Activated CD8-positive, alpha-beta T cell treated with anti-CD3 and anti-CD28 coated beads for 36 hours (primary cell): ENCODE measurements around the gene ABCD4. TPM values are rescaled to one million over a fixed set of nuclear protein-coding genes. Genes with fewer than 3 reads are reported as not detected.

Experiments
- ATAC-seq: fragments of 200-7000 bp; cut with Tn5 transposase; one replicate; pipeline ENCODE4 v1.10.0; 2021; ENCODE audit warnings: mild to moderate bottlenecking, moderate library complexity
- CTCF ChIA-PET: fragments of 350-600 bp; sonication (Branson Sonifier 250); formaldehyde crosslinking; loops from one replicate; lab custom pipeline; 2021; ENCODE audit warnings: antibody characterized with exemption; lab: Charles Lee
- POLR2A ChIA-PET: fragments of 350-600 bp; sonication (Branson Sonifier 250); formaldehyde crosslinking; loops from one replicate; lab custom pipeline; 2021; ENCODE audit warnings: antibody characterized with exemption; lab: Charles Lee
- DNase-seq: peaks from one replicate; pipeline ENCODE4 v3.0.0-alpha.2; 2020
- H3K27ac Mint-ChIP-seq: one replicate; pipeline ENCODE4 v1.8.0; 2021; ENCODE audit warnings: mild to moderate bottlenecking, mixed read lengths
- H3K27me3 Mint-ChIP-seq: one replicate; pipeline ENCODE4 v1.8.0; 2021; ENCODE audit warnings: mixed read lengths
- H3K36me3 Mint-ChIP-seq: one replicate; pipeline ENCODE4 v1.8.0; 2021; ENCODE audit warnings: low read depth, mixed read lengths
- H3K4me1 Mint-ChIP-seq: one replicate; pipeline ENCODE4 v1.8.0; 2021; ENCODE audit warnings: low read depth, mixed read lengths
- H3K4me3 Mint-ChIP-seq: one replicate; pipeline ENCODE4 v1.8.0; 2021; ENCODE audit warnings: mild to moderate bottlenecking, moderate library complexity, mixed read lengths
- H3K9me3 Mint-ChIP-seq: one replicate; pipeline ENCODE4 v1.8.0; 2021; ENCODE audit warnings: mixed read lengths
- intact Hi-C: fragments of 100-400 bp; cut with micrococcal nuclease; formaldehyde crosslinking; loops from one replicate; pipeline ENCODE4 v1.10.0; 2022
- total RNA-seq, 2 experiments: library from RNA; stranded (reverse); gene quantifications; one replicate each; pipeline ENCODE4 v1.2.3, GENCODE V29; 2021
- TF ChIP-seq, protein P1 (sequence below): fragments of 200-600 bp; IDR thresholded peaks from one replicate; pipeline ENCODE4 v1.8.0; 2022; ENCODE audit warnings: antibody characterized with exemption, mild to moderate bottlenecking

The ABCD4 gene
- total RNA-seq, 2 experiments from 2014 or later, result 44.6 to 46.0 TPM

DNA sequence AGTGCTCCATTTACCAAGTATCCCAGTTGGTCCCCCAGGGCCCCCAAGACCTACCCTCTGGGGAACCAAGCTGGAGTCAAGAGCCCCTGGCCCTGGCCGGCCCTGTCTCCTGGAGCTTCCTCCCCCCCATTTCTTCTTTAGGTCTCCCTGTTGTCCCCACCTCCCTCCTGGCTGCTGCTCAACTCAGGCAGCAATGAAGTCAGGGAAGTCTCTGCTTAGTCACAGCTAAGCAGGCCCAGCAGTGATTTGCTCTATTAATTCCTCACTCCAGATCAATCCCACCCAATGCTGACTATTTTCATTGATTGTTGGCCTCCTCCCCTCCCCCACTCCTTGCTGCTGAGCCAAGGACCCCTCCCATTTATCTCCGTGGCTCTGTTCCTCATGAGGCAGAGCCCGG lies 35.1 kb downstream of the ABCD4 start:
- Mint-ChIP-seq H3K27me3 (peaks cover 5% of the 10 kb centered on the region), H3K36me3 (no peaks in the 10 kb centered on the region), H3K27ac (no peak overlapping the region), H3K9me3 (no peaks in the 10 kb centered on the region), H3K4me1 (no peaks in the 10 kb centered on the region), H3K4me3 (no peak overlapping the region)
- ChIA-PET POLR2A (interaction anchor here (0.7 kb wide), 1 partner anchor 10 kb away, joined by 3 read pairs; no protein-coding TSS in a partner anchor), CTCF (interaction anchor here (1.4 to 2.5 kb wide), 2 partner anchors 11 to 27 kb away, joined by 3 to 8 read pairs; no protein-coding TSS in a partner anchor)
- DNase-seq (no peak), ATAC-seq (no peak)
- TF ChIP-seq, protein P1, sequence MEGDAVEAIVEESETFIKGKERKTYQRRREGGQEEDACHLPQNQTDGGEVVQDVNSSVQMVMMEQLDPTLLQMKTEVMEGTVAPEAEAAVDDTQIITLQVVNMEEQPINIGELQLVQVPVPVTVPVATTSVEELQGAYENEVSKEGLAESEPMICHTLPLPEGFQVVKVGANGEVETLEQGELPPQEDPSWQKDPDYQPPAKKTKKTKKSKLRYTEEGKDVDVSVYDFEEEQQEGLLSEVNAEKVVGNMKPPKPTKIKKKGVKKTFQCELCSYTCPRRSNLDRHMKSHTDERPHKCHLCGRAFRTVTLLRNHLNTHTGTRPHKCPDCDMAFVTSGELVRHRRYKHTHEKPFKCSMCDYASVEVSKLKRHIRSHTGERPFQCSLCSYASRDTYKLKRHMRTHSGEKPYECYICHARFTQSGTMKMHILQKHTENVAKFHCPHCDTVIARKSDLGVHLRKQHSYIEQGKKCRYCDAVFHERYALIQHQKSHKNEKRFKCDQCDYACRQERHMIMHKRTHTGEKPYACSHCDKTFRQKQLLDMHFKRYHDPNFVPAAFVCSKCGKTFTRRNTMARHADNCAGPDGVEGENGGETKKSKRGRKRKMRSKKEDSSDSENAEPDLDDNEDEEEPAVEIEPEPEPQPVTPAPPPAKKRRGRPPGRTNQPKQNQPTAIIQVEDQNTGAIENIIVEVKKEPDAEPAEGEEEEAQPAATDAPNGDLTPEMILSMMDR, result no peak
- intact Hi-C loops, result no loop called here

DNA sequence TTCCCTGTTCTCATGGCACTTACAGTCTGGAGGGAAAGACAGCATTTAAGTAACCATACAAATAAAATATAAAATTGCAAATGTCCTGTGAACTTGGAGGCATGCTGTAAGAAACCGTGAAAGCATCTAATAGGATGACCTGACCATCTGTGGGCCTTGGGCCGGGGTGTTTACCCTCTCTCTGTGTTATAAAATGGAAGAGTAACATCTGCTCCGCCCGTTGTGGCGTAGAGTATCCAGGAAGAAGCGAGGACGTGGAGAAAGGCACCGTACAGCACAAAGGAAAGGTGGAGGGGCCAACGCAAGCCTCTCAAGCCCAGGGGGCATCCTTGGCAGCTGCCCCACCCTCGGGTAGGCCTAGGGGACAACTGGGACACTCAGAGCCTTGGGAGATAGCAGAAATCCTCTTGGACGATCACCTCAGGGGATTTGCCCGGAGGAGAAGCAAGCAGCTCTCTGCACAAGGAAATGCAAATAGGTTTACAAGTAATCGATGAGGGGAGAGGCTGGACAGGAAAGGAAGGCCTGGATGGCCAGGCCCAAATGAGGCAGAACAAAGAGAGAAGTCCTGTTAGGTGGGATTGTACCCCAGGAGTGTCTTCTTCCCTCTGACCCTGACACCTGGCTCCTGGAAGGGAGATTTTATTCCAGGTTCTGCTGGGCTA lies 37.3 kb downstream of the ABCD4 start:
- Mint-ChIP-seq H3K4me3 (no peak overlapping the region), H3K9me3 (no peaks in the 10 kb centered on the region), H3K27ac (no peak overlapping the region), H3K36me3 (no peaks in the 10 kb centered on the region), H3K27me3 (peaks cover 1% of the 10 kb centered on the region), H3K4me1 (no peaks in the 10 kb centered on the region)
- TF ChIP-seq, protein P1, result no peak
- intact Hi-C loops, result no loop called here
- ChIA-PET POLR2A (no interaction called here), CTCF (interaction anchor here (0.8 kb wide), 1 partner anchor 8 kb away, joined by 4 read pairs; no protein-coding TSS in a partner anchor)
- ATAC-seq (no peak), DNase-seq (no peak)

DNA sequence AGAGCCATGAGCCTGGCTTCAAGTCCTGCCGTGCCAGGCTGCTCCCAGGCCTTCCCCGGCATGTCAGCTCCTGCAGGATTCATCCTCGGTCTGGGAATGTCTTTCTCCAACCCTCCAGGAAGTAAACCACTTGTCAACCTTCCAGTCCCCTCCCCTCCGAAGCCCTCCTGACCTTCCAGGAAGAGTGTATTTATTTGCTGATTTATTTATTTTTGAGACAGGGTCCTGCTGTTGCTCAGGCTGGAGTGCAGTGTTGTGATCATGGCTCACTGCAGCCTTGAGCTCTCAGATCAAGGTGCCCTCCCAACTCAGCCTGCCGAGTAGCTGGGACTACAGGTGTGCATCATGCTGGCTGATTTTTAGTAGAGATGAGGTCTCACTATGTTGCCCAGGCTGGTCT lies 38.8 kb downstream of the ABCD4 start:
- ChIA-PET POLR2A (no interaction called here), CTCF (interaction anchor here (0.8 kb wide), 1 partner anchor 12 kb away, joined by 3 read pairs; no protein-coding TSS in a partner anchor)
- no peak overlapping the region for H3K4me3 Mint-ChIP-seq
- H3K4me1 Mint-ChIP-seq, result no peaks in the 10 kb centered on the region
- intact Hi-C loops, result no loop called here
- no peaks in the 10 kb centered on the region for H3K36me3 Mint-ChIP-seq
- H3K27ac Mint-ChIP-seq, result no peak overlapping the region
- no peak for ATAC-seq
- TF ChIP-seq, protein P1, result no peak
- no peak for DNase-seq
- peaks cover 2% of the 10 kb centered on the region for H3K27me3 Mint-ChIP-seq
- no peaks in the 10 kb centered on the region for H3K9me3 Mint-ChIP-seq

DNA sequence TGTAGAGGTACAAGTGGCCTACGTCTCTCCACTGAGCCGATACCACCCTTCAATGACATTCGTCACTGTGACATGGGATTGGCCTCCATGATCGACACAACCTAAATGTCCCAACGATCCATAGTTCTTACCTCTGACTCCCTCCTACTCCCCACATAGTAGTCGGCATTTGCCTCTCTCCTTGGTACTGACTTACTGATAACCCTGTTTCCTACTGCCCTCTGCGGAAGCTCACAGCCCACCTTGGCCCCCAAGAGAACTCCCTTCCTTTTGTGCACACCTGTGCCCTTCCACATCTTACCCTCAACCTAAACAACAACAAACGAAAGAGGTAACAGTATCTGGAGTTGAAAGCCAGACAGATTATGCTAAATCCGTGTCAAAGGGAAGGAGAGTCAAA lies 39.6 kb downstream of the ABCD4 start:
- no peak for ATAC-seq
- H3K4me3 Mint-ChIP-seq, result no peak overlapping the region
- TF ChIP-seq, protein P1, result no peak
- no peaks in the 10 kb centered on the region for H3K36me3 Mint-ChIP-seq
- ChIA-PET POLR2A (no interaction called here), CTCF (interaction anchor here (0.8 kb wide), 1 partner anchor 11 kb away, joined by 3 read pairs; no protein-coding TSS in a partner anchor)
- no peaks in the 10 kb centered on the region for H3K4me1 Mint-ChIP-seq
- no peak for DNase-seq
- H3K27ac Mint-ChIP-seq, result no peak overlapping the region
- intact Hi-C loops, result no loop called here
- peaks cover 5% of the 10 kb centered on the region for H3K27me3 Mint-ChIP-seq
- H3K9me3 Mint-ChIP-seq, result no peaks in the 10 kb centered on the region

DNA sequence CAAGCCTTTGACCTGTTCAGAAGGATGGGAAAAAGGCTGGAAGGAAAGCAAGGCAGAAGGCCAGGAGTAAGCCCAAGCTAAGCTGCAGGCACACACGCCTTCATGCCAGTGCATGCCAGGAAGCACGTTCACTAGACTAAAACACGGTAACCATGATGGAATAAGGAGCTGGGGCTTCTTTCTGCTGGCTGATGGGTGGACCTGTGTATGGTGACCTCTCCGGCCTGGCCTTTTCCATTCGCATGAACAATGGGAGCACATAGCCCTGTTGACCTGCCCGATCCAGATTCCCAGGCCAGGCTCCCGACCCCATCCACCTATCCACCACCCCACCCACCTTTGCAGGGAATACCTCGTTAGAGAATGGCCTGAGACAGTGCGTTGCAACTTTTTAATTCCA lies 40.7 kb downstream of the ABCD4 start:
- intact Hi-C loops, result no loop called here
- no peak overlapping the region for H3K27ac Mint-ChIP-seq
- H3K4me3 Mint-ChIP-seq, result no peak overlapping the region
- ATAC-seq (no peak), DNase-seq (no peak)
- TF ChIP-seq, protein P1, result no peak
- H3K9me3 Mint-ChIP-seq, result no peaks in the 10 kb centered on the region
- ChIA-PET POLR2A (no interaction called here), CTCF (no interaction called here)
- peaks cover 3% of the 10 kb centered on the region for H3K4me1 Mint-ChIP-seq
- no peaks in the 10 kb centered on the region for H3K36me3 Mint-ChIP-seq
- H3K27me3 Mint-ChIP-seq, result peaks cover 7% of the 10 kb centered on the region
